Pancreas (tissue), 10 donors: Measurements from ENCODE around the gene DNASE1L3. TPM values are rescaled to one million over a fixed set of nuclear protein-coding genes. Genes with fewer than 3 reads are reported as not detected.

Source experiments
- ATAC-seq, 4 donors: fragments of 200-7000 bp; cut with Tn5 transposase; one replicate each; pipeline versions ENCODE4 v1.8.0 to v1.9.1; 2020; ENCODE audit warnings: mild to moderate bottlenecking in 4 of 4, moderate library complexity in 4 of 4
- DNase-seq, 6 donors: peaks; one replicate each; pipeline ENCODE4 v3.0.0-alpha.2; 2020
- FAIRE-seq: peaks from 2 replicates; lab custom pipeline; 2012; peaks lifted over from hg19 to GRCh38; lab: Jason Lieb, UNC
- H3K27ac ChIP-seq, 4 donors: fragments of 200-600 bp; sonication (generic); 1 replicate in 3 of 4; 2 replicates in 1 of 4; pipeline versions ENCODE4 v1.5.0 to v1.8.0; 2020
- H3K27me3 ChIP-seq, 4 donors: fragments of 200-600 bp; one replicate each; pipeline ENCODE4 v1.8.0; 2021
- H3K36me3 ChIP-seq, 3 donors: fragments of 200-600 bp; sonication (generic) in 1 of 3; one replicate each; pipeline versions ENCODE4 v1.5.0 to v1.8.0; 2020 to 2021
- H3K4me1 ChIP-seq, 3 donors: fragments of 200-600 bp; one replicate each; pipeline ENCODE4 v1.8.0; 2021
- H3K4me3 ChIP-seq, 4 donors: fragments of 200-600 bp; sonication (generic) in 2 of 4; one replicate each; pipeline versions ENCODE4 v1.5.0 to v1.8.0; 2020 to 2021
- H3K9me3 ChIP-seq, 4 donors: fragments of 200-600 bp; one replicate each; pipeline ENCODE4 v1.8.0; 2021
- WGBS, 2 donors: extraction: QIAGEN DNeasy Blood & Tissue Kit; methylation state at CpG; one replicate each; pipeline ENCODE4 v1.1.7; 2013; 5-methylcytosine and 5-hydroxymethylcytosine counted together
- intact Hi-C, 3 donors: fragments of 100-400 bp; cut with DNase I; formaldehyde crosslinking; loops; one replicate each; pipeline versions ENCODE4 v1.11.1 to v1.14.2; 2022
- polyA plus RNA-seq, 2 donors: library from polyadenylated mRNA; stranded (reverse); fragments of 200-250 nt; gene quantifications; one replicate each; pipeline ENCODE4 v1.2.3, GENCODE V29; 2013
- total RNA-seq, 6 donors: library from RNA; stranded (reverse); fragmentation: NEBNext Ultra II Directional in 4 of 6; extraction: Animal tissue kit (Norgen Biotek cat#: 25700) in 4 of 6; gene quantifications; one replicate each; pipeline versions ENCODE4 v1.2.1 to v1.2.4, GENCODE V29; 2021 to 2023
- TF ChIP-seq, protein P1 (sequence below), 4 donors: fragments of 200-600 bp; sonication (generic) in 3 of 4; IDR thresholded peaks; one replicate each; pipeline versions ENCODE4 v1.5.0 to v1.8.0; 2021; ENCODE audit warnings: antibody characterized with exemption in 4 of 4
- donor health status: healthy with polysubstance abuse.
- donor health status: DM: no; HTN: no; CAD: no; lungs with moderate emphysema.
- donor health status: DM: no; HTN: no; CAD: no.
- donor health status: control.
- donor health status: control.
- donor health status: Bipolar disorder and iron deficiency.
- donor health status: DM: yes; HTN: yes; CAD: no.
- donor health status: DM: no; HTN: no; CAD: no.
- donor health status: DM: no; HTN: no; CAD: no.
- donor health status: DM: yes; HTN: yes; CAD: no.

DNASE1L3 gene
- total and polyA plus RNA-seq, 8 donors: 0.20 to 0.49 (median 0.36) TPM; not detected in 2

DNA sequence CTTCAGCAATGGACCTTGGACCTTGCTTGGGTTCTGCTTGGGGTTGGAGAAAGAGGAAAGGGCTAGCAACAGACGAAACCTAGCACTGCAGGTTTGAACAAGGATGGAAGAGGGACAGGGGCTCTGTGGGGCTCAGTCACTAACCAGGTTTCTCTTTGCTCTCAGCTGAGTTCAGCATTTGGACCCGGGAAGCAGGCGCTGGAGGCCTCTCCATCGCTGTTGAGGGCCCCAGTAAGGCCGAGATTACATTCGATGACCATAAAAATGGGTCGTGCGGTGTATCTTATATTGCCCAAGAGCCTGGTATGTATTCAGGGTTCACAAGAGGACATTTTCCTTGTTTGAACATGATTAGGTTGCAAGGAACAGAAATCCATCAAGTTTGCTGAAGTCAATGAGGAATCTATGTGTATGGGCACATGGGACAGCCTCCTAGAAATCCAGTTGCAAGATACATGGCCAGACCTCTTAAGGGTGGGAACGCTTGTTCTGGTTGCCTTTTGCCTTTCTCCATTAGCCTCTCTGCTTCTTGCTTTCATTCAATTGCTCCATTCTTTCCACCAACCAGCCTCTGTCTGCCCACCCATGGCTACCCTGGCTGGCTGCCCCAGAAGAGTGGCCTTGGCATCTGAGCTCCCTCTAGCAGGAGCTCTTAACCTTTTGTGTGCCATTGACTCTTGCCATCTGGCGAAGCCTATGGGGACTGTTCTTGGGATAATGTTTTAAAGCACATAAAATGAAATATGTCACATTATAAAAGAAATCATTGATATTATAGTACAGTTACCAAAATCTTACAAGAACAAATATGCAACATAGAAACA is 55.9 kb downstream of the DNASE1L3 start:
- Histone ChIP-seq H3K27me3 (no peaks in the 10 kb centered on the region), H3K4me1 (peaks cover 0 to 11% (median 9%) of the 10 kb centered on the region in 3 donors), H3K9me3 (no peaks in the 10 kb centered on the region), H3K4me3 (no peak overlapping the region), H3K36me3 (peaks cover 0 to 52% (median 8%) of the 10 kb centered on the region in 3 donors), H3K27ac (no peak overlapping the region)
- WGBS, 2 donors: 63 to 64% methylated on average over 10 of the region's 10 CpGs
- TF ChIP-seq, protein P1, sequence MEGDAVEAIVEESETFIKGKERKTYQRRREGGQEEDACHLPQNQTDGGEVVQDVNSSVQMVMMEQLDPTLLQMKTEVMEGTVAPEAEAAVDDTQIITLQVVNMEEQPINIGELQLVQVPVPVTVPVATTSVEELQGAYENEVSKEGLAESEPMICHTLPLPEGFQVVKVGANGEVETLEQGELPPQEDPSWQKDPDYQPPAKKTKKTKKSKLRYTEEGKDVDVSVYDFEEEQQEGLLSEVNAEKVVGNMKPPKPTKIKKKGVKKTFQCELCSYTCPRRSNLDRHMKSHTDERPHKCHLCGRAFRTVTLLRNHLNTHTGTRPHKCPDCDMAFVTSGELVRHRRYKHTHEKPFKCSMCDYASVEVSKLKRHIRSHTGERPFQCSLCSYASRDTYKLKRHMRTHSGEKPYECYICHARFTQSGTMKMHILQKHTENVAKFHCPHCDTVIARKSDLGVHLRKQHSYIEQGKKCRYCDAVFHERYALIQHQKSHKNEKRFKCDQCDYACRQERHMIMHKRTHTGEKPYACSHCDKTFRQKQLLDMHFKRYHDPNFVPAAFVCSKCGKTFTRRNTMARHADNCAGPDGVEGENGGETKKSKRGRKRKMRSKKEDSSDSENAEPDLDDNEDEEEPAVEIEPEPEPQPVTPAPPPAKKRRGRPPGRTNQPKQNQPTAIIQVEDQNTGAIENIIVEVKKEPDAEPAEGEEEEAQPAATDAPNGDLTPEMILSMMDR (IDR thresholded peaks at IDR 0.05): no peak
- no peak for FAIRE-seq
- peak in 2 of 4 donors; percentile 45 to 49 for ATAC-seq
- DNase-seq: no peak
- intact Hi-C loops: no loop called here

DNA sequence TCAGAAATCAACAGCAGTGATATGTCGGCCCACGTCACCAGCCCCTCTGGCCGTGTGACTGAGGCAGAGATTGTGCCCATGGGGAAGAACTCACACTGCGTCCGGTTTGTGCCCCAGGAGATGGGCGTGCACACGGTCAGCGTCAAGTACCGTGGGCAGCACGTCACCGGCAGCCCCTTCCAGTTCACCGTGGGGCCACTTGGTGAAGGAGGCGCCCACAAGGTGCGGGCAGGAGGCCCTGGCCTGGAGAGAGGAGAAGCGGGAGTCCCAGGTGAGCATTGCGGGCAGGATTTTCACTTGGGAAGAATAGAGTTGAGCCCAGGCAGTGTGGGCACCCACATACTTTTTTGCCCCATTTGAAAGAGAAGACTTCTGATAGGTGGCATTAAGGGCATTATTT is 57.4 kb downstream of the DNASE1L3 start:
- WGBS, 2 donors: 96 to 98% methylated on average over 16 of the region's 16 CpGs
- no peak overlapping the region for H3K27ac ChIP-seq
- H3K4me1 ChIP-seq: peaks cover 0 to 7% (median 5%) of the 10 kb centered on the region in 3 donors
- FAIRE-seq: no peak
- ATAC-seq: no peak
- H3K36me3 ChIP-seq: peaks cover 0 to 64% (median 21%) of the 10 kb centered on the region in 3 donors
- no peak for DNase-seq
- no peaks in the 10 kb centered on the region for H3K9me3 ChIP-seq
- no peaks in the 10 kb centered on the region for H3K27me3 ChIP-seq
- TF ChIP-seq, protein P1 (IDR thresholded peaks at IDR 0.05): no peak
- intact Hi-C loops: no loop called here
- H3K4me3 ChIP-seq: no peak overlapping the region

DNA sequence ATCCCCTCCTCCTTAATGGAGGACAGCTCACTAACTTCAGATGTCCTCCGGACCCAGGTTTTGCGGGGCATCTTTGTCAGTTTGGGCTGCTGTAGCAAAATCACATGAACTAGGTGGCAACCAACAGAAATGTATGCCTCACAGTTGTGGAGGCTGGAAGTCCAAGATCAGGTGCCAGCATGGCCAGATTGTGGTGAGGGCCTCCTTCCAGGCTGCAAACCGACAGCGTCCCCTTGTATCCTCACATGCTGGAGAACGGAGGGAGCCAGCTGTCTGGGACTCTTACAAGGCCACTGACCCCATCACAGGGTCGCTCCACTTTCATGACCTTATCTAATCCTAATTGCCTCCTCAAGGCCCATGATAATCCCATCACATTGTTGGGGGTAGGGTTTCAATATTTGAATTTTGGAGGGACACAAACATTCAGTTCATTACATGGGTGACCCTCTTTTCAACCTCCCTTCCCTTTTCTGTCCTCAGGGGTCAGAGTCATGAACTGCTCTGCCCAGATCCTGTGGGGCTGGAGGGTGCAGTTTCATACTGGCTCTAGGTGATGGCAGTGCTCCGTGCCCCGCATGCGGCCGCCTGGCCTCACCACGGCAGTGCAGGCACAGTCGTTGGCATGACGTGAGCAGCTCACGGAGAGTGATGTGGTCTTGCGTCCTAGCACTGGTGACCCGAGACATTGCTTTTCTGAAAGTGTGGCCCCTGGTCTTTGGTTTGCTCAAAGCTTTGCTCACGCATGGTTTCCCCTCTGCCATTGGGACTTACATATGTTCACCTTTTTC is 58.4 kb downstream of the DNASE1L3 start:
- ATAC-seq: no peak
- intact Hi-C loops: no loop called here
- FAIRE-seq: no peak
- H3K4me3 ChIP-seq: no peak overlapping the region
- no peak for DNase-seq
- TF ChIP-seq, protein P1 (IDR thresholded peaks at IDR 0.05): no peak
- H3K27me3 ChIP-seq: no peaks in the 10 kb centered on the region
- WGBS, 2 donors: 86% methylated on average over 17 of the region's 17 CpGs
- H3K27ac ChIP-seq: no peak overlapping the region
- H3K9me3 ChIP-seq: no peaks in the 10 kb centered on the region
- peaks cover 0 to 65% (median 26%) of the 10 kb centered on the region in 3 donors for H3K36me3 ChIP-seq
- peaks cover 0 to 7% (median 5%) of the 10 kb centered on the region in 3 donors for H3K4me1 ChIP-seq

DNA sequence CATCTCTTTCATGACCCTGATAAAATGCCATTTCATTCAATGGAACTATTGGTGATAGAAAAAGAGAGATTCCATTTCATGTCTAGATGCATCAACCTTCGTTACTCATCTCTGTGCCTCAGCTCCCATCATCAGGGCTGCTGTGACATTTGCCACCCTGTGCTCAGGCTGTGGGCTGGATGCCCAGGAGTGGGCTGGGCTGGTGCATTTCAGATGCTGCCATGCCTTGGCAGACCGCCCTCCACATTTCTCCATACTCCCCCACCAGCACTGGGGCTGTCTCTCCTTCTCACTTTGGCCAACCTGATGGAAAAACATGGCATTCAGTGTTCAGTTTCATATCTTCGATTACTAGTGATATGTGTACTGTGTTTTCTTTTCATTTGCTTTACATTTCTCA is 59.1 kb downstream of the DNASE1L3 start:
- DNase-seq (no peak), FAIRE-seq (no peak), ATAC-seq (peak in 3 of 4 donors; percentile 41 to 65 (median 58))
- intact Hi-C loops: no loop called here
- H3K4me3 ChIP-seq: no peak overlapping the region
- no peaks in the 10 kb centered on the region for H3K9me3 ChIP-seq
- peaks cover 0 to 7% (median 5%) of the 10 kb centered on the region in 3 donors for H3K4me1 ChIP-seq
- 57 to 63% methylated on average over 3 of the region's 3 CpGs for WGBS, 2 donors
- H3K27me3 ChIP-seq: no peaks in the 10 kb centered on the region
- H3K36me3 ChIP-seq: peaks cover 0 to 68% (median 26%) of the 10 kb centered on the region in 3 donors
- TF ChIP-seq, protein P1 (IDR thresholded peaks at IDR 0.05): no peak
- H3K27ac ChIP-seq: no peak overlapping the region
